ENCODE measurements around the gene PPP1R13B.

PPP1R13B gene

DNA sequence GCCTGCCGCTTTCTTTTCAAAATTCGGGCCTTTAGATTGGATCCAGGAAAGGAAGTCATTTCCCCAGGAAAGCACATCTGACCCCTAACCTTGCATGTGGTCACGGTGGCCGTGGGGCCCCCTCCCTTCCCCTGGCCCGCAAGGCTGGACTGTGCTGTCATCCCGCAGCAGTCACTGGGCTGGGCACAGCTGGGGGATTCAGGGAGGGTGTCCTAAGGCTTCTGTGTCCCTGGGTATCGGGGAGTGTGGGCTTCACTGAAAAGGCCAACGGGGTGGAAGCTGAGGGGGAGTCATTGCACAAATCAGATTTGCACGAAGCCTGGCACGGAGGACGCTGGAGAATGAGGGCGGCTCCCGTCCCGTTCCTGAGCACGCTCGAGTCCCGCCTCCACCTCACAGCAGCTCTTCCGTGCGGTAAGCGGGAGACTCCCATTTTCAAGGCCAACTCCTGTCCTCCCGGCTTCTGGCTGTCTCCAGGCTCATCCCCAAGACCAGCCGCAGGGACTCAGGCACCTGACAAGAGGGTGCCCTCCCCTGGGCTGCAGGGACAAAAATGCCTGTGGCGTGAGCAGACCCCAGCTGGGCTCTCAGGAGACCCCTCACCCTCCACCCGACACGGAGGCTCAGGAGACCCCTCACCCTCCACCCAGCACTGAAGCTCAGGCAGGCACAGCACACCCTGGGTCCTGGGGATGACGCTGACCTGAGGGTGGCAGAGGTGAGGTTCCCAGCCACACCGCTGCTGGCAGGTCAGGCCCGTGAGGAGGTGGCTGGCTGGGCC lies 141.7 kb downstream of the PPP1R13B start:
- Histone ChIP-seq H3K4me3 (no peak overlapping the region), H3K9ac (ENCODE audit: insufficient read length) (no peak overlapping the region), H3K36me3 (ENCODE audit: insufficient read depth, low read length) (peaks cover 56% of the 10 kb centered on the region), H3K9me3 (ENCODE audit: low read depth, low read length) (no peaks in the 10 kb centered on the region), H3K27ac (peak overlapping the region; percentile 82)
- 0 out of 2 replicates have a peak, but pooled peaks have one; percentile 1 for TF ChIP-seq POLR2AphosphoS5 (IDR thresholded peaks at IDR 0.05; ENCODE audit: borderline replicate concordance, low read depth, low read length)
- no peak for TF ChIP-seq EZH2 (IDR thresholded peaks at IDR 0.05)
- no peak for DNase-seq (ENCODE audit: low read depth, low spot score)

DNA sequence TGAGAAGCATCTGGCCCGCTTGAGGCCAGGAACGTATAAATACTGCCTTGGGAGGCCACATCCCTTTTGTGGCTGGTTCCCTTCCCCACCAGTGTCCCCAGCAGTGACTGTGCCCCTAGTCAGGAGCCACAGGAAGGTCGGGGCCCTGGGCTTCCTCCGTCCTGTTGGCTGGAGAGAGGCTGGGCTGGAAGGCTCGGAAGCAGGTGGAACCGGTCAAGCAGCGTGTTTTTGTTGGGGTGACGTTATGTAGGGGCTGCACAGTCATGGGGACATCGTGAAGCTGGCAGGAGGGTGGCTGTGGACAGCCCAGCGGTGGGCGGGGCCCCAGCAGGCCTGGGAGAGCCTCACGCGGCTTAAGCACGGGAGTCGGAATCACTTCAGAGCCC lies 142.3 kb downstream of the PPP1R13B start:
- Histone ChIP-seq H3K9me3 (ENCODE audit: low read depth, low read length) (no peaks in the 10 kb centered on the region), H3K27ac (peak overlapping the region; percentile 82), H3K9ac (ENCODE audit: insufficient read length) (no peak overlapping the region), H3K4me3 (no peak overlapping the region), H3K36me3 (ENCODE audit: insufficient read depth, low read length) (peaks cover 61% of the 10 kb centered on the region)
- DNase-seq (ENCODE audit: low read depth, low spot score) = no peak
- no peak for TF ChIP-seq FOXP2 (optimal IDR thresholded peaks at IDR 0.05; ENCODE audit: control extremely low read depth, extremely low read length, insufficient read depth)
- TF ChIP-seq POLR2AphosphoS5 (IDR thresholded peaks at IDR 0.05; ENCODE audit: borderline replicate concordance, low read depth, low read length) = no peak
- no peak for TF ChIP-seq EZH2 (IDR thresholded peaks at IDR 0.05)

DNA sequence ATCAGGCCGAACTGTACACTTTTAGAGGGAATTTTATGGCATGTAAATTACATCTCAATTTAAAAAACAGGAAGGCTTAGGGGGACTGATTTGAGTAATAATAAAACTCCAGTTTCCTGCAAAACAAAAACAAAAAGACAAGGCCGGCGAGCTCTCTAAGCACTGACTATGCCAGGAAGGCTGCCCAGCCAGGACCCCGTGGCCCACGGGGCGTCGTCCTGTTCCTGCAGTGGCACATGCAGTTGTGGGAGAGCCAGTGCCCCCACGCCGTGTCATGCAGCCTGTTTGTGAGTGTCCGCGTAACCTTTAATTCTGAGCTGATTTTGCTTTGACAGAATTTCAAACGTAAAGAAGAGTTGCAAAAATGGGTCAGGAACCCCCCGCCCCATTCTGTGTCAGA lies 142.7 kb downstream of the PPP1R13B start:
- no peak overlapping the region for H3K9ac ChIP-seq (ENCODE audit: insufficient read length)
- TF ChIP-seq POLR2AphosphoS5 (IDR thresholded peaks at IDR 0.05; ENCODE audit: borderline replicate concordance, low read depth, low read length) (no peak), EZH2 (IDR thresholded peaks at IDR 0.05) (no peak), FOXP2 (optimal IDR thresholded peaks at IDR 0.05; ENCODE audit: control extremely low read depth, extremely low read length, insufficient read depth) (no peak)
- no peak overlapping the region for H3K4me3 ChIP-seq
- peaks cover 64% of the 10 kb centered on the region for H3K36me3 ChIP-seq (ENCODE audit: insufficient read depth, low read length)
- H3K9me3 ChIP-seq (ENCODE audit: low read depth, low read length) = no peaks in the 10 kb centered on the region
- peak overlapping the region; percentile 82 for H3K27ac ChIP-seq
- DNase-seq (ENCODE audit: low read depth, low spot score) = no peak

DNA sequence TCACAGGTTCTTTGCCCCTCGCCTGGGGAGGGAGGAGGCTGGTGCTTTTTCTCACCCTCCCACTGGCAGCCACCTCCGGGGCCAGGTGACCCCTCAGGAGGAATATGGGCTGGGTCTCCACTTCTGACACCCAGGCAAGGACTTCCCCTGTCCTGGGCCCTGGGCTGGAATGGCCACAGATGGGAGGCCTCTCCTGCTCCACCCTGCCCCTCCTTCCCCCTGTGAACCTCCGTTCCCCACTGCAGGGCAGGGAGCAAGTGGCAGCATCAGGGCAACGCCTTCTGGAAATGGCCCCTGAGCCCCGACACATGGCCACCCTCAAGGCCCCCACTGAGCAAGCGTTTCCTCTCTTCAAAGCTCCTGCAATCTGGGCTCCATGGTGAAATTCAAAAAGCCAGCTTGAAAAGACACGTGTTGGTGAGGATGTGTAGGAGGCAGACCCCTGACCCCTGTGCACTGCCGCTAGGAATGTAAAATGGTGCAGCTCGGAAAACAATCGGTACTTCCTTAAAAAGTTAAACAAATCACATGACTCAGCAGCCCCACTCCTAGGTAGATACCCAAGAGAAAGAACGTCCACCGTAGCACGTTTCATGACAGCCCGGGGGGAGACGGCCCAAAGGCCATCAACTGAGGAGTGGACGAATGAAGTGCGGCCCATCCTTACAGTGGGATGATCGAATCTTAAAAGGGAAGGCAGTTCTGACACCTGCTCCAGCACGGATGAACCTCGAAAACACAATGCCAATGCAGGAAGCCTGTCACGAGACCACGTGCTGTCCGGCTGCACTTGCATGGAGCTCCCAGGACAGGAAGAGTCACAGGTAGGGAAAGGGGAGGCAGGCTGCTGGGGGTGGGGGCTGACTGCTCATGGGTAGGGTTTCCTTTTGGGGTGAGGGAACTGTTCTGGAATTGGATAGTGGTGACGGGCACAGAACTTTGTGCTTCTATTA lies 143.7 kb downstream of the PPP1R13B start:
- Histone ChIP-seq H3K9ac (ENCODE audit: insufficient read length) (no peak overlapping the region), H3K4me3 (no peak overlapping the region), H3K27ac (peak overlapping the region; percentile 82), H3K9me3 (ENCODE audit: low read depth, low read length) (no peaks in the 10 kb centered on the region), H3K36me3 (ENCODE audit: insufficient read depth, low read length) (peaks cover 73% of the 10 kb centered on the region)
- no peak for TF ChIP-seq FOXP2 (optimal IDR thresholded peaks at IDR 0.05; ENCODE audit: control extremely low read depth, extremely low read length, insufficient read depth)
- TF ChIP-seq EZH2 (IDR thresholded peaks at IDR 0.05) = no peak
- no peak for TF ChIP-seq POLR2AphosphoS5 (IDR thresholded peaks at IDR 0.05; ENCODE audit: borderline replicate concordance, low read depth, low read length)
- no peak for DNase-seq (ENCODE audit: low read depth, low spot score)

DNA sequence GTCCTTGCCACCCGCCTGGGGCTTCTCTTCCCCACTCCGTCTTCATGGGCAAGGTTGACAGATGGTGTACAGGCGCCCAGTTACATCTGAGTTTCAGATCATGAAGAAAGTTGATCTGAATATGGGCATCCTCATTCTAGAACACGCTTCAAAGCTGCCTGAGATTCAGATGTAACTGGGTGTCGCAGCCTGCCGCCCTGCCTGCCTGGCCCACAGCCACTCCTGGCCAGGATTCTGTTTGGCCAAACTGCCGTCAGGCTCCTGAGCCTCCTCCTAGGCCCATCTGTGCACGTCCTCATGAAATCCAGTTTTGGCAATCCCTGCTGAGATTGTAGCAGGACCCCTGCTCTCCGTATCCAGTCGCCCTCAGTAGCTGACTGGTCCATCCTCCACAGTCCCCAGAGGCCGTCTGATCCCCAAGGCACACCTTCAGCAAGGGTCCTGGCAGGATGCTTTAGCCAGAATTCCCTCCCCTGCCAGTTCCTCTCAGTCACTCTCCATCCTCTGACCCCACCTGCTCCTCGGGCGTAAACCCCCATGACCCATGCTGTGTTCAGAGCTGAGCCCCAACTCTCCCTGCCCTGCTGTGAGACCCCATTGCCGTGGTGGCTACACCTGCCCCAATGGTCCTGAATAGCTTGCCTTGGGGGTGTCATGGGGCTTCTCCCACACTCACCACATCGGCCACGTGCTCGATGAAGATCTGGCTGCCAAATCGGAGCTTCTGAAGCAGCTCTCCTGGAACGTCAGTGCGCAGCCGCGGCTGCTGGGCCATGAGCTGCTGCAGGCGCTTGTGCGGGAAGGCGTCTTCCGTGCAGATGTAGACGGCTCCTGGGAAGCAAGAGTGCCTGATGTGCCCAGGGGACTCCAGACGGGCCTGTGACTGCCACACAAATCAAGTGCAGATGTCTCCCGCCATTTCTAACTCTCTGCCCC lies 144.6 kb downstream of the PPP1R13B start:
- no peak for DNase-seq (ENCODE audit: low read depth, low spot score)
- Histone ChIP-seq H3K9me3 (ENCODE audit: low read depth, low read length) (no peaks in the 10 kb centered on the region), H3K27ac (peak overlapping the region; percentile 82), H3K4me3 (no peak overlapping the region), H3K36me3 (ENCODE audit: insufficient read depth, low read length) (peaks cover 75% of the 10 kb centered on the region), H3K9ac (ENCODE audit: insufficient read length) (no peak overlapping the region)
- TF ChIP-seq FOXP2 (optimal IDR thresholded peaks at IDR 0.05; ENCODE audit: control extremely low read depth, extremely low read length, insufficient read depth) (no peak), POLR2AphosphoS5 (IDR thresholded peaks at IDR 0.05; ENCODE audit: borderline replicate concordance, low read depth, low read length) (peak; percentile 32; the same call in 1 of the 2 replicates), EZH2 (IDR thresholded peaks at IDR 0.05) (no peak)

DNA sequence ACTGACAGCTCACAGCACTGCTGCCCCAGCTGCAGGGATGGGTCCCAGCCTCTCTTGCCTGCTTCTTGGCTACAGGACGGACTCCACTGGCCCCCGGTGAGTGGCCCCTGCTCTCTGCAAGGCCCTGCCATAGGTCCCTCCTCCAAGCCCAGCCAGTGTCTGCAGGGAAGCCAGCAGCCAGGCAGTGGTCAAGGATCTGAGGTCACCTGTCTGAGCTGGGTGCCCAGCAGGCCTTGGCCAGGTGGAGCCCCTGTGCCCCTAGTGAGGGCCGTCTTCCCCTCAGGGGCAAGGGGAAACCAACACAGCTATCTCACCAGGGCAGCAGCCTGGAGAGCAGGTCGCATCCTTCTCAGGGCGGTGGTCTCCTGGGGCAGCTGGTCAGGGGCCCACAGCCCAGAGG lies 145.3 kb downstream of the PPP1R13B start:
- no peaks in the 10 kb centered on the region for H3K9me3 ChIP-seq (ENCODE audit: low read depth, low read length)
- H3K9ac ChIP-seq (ENCODE audit: insufficient read length) = no peak overlapping the region
- H3K4me3 ChIP-seq = no peak overlapping the region
- no peak overlapping the region for H3K27ac ChIP-seq
- peaks cover 72% of the 10 kb centered on the region for H3K36me3 ChIP-seq (ENCODE audit: insufficient read depth, low read length)
- DNase-seq (ENCODE audit: low read depth, low spot score) = no peak
- no peak for TF ChIP-seq FOXP2 (optimal IDR thresholded peaks at IDR 0.05; ENCODE audit: control extremely low read depth, extremely low read length, insufficient read depth)
- TF ChIP-seq POLR2AphosphoS5 (IDR thresholded peaks at IDR 0.05; ENCODE audit: borderline replicate concordance, low read depth, low read length) = no peak
- no peak for TF ChIP-seq EZH2 (IDR thresholded peaks at IDR 0.05)

DNA sequence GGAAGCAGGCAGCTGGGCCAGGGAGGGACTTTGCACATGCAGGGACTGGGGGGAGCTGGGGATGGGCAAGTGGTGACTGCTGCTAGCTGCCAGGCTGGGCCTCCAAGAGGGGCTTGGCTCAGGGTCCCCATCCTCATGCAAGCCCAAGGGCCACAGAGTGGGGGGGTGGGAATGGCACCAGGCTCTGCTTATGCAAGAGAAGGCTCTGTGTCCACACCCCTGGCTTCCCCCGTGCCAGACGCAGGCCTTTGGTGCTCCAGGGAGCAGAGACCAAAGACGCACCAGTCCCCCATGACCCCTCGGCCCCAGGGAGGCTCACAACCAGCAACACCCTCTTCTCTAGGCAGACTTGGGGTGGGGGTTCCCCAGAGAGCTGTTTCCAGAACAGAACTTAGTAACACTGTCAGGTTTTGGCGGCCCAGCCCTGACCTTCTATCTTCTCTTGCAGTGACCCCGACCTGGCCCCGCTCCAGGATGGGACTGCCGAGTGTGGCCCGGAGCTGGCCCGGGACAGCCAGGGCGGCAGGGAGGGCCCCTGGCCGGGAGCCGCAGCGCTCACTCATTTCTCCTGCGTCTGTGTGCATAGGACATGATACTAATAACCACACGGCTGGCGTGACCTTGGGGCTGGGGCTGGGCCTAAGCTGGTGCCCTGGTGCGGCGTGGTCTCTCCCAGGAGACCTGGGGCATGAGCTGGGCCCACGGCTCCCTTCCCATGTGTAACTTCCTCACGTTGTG lies 146.5 kb downstream of the PPP1R13B start:
- H3K36me3 ChIP-seq (ENCODE audit: insufficient read depth, low read length) = peaks cover 60% of the 10 kb centered on the region
- H3K9me3 ChIP-seq (ENCODE audit: low read depth, low read length) = no peaks in the 10 kb centered on the region
- H3K4me3 ChIP-seq = no peak overlapping the region
- TF ChIP-seq EZH2 (IDR thresholded peaks at IDR 0.05) (no peak), POLR2AphosphoS5 (IDR thresholded peaks at IDR 0.05; ENCODE audit: borderline replicate concordance, low read depth, low read length) (no peak), FOXP2 (optimal IDR thresholded peaks at IDR 0.05; ENCODE audit: control extremely low read depth, extremely low read length, insufficient read depth) (no peak)
- H3K9ac ChIP-seq (ENCODE audit: insufficient read length) = no peak overlapping the region
- H3K27ac ChIP-seq = peak overlapping the region; percentile 57
- DNase-seq (ENCODE audit: low read depth, low spot score) = no peak

Measured in SK-N-MC (cell line).